LNCaP clone FGC (cell line): ENCODE results near the gene GET4.

Experiments
- DNase-seq: peaks from one replicate; pipeline ENCODE4 v3.0.0-alpha.2; 2011; ENCODE audit warnings: low read depth
- H3K4me3 ChIP-seq: 2 replicates; pipeline ENCODE4 v1.5.1; 2011; ENCODE audit warnings: mild to moderate bottlenecking, low read depth, low read length, control low read depth
- CTCF ChIP-seq: IDR thresholded peaks from 2 replicates; pipeline ENCODE4 v1.5.1; 2012; ENCODE audit warnings: mild to moderate bottlenecking; ENCODE audit not compliant: control insufficient read depth, insufficient read depth; ENCODE audit errors: extremely low read depth

Gene GET4

DNA sequence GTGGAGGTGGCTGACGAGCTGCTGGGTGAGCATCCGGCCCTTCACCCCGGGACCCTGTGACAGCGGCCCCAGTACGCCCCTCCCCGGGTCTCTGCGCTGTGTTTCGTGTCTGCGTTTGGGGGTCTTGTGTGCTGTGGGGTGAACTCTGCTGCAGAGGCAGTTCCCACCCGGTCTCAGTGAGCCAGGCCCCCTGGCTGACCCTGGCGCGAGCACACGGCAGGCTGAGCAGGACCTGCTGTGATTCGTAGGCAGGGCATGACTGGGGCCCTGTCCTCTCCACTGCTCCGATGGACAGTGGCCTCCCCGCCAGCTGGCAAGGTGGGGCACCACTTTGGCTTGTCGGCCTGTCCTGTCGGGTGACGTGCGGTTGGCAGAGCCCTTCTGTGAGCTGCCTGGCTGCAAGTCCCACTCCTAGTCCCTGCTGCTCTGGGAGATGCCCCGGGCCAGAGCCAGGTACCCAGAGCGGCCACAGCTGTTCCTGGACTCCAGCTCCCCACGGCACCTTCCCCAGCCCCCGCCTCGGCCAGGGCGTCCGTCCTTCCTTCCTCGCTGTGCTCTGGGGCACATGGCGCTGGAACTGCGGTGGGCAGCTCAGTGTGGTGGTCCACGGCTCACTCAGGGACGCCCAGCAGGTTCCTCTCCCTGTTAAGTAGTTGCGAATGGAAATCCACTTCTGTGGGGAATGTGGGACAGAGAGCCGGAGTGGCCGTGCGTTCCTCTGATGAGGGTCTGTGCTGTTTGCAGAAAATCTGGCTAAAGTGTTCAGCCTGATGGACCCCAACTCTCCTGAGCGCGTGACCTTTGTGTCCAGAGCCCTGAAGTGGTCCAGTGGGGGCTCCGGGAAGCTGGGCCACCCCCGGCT lies 10.5 kb downstream of the GET4 start:
- TF ChIP-seq CTCF, result no peak
- no peak for DNase-seq
- no peak overlapping the region for H3K4me3 ChIP-seq

DNA sequence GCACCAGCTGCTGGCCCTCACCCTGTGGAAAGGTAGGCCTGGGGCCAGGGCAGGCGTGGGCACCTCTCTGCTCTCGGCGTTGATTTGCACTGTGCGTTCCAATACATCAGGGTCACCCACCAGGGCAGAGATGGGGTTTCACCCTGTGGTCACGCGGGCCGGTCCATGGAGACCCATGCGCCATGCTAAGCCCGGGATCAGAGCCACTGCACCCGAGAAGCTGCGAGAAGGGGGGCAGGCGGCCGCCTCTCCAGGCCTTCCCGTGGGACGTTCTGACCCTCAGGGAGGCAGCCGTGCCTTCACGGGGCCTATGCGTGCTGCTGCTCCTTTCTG lies 11.1 kb downstream of the GET4 start:
- TF ChIP-seq CTCF, result no peak
- no peak for DNase-seq
- H3K4me3 ChIP-seq, result no peak overlapping the region

- no peak overlapping the region for H3K4me3 ChIP-seq
- DNase-seq, result no peak
- no peak for TF ChIP-seq CTCF
These were observed 12.0 kb downstream of the GET4 start for GRCh38 chr7:888081-889024.

GRCh38 chr7:889025-889390 lies 12.7 kb downstream of the GET4 start:
- DNase-seq, result no peak
- H3K4me3 ChIP-seq, result no peak overlapping the region
- TF ChIP-seq CTCF, result no peak

DNA sequence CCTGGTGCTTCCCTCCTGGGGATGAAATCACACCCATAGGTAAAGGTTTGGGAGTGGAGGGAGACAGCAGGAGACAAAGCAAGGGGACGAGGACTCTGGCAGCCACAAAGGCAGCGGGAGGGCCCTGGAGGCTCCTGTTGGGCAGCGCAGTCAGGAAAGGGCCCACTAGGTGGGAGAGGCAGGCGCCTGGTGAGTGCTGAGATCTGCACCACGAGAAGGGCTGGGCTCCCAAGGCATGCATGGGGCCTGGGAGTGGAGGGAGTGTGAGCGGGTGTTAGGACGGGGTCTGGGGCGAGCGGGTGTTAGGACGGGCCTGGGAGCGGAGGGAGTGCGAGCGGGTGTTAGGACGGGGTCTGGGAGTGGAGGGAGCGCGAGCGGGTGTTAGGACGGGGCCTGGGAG lies 13.0 kb downstream of the GET4 start:
- no peak for TF ChIP-seq CTCF
- H3K4me3 ChIP-seq, result no peak overlapping the region
- DNase-seq, result no peak

DNA sequence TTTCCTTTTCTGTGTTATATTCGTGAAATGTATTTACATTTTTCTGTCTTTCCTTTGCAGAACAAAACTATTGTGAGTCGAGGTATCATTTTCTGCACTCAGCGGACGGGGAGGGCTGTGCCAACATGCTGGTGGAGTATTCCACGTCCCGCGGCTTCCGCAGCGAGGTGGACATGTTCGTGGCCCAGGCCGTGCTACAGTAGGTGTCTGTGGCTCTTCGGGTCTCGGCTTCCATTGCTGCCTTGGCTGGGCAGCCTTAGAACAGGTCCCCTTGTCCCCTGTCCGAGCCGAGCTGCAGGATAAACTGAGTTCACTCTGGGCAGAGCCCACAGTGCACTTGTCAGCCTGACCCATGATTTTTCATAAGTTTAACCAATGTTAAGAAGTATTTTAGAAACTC lies 14.5 kb downstream of the GET4 start:
- no peak overlapping the region for H3K4me3 ChIP-seq
- DNase-seq, result no peak
- no peak for TF ChIP-seq CTCF
